ENCODE measurements around the gene UBC.
"Not testable (repeated sequence)": the region's sequence is repeated elsewhere in the genome, so short reads cannot be mapped to it uniquely, and the experiment has no call there.

The UBC gene

GRCh38 chr12:124914392-124915238 lies at the start of gene UBC:
TSS of gene UBC (minus strand) at chr12:124914650. CDS start at chr12:124913771, 879 bp downstream.
- DNase-seq, result no peak

GRCh38 chr12:124963211-124963610 lies 48.8 kb upstream of the UBC start:
- no peak for DNase-seq

- DNase-seq, result no peak
These were observed 46.6 kb upstream of the UBC start for GRCh38 chr12:124961055-124961454.

GRCh38 chr12:124956571-124956970 lies 42.1 kb upstream of the UBC start:
- DNase-seq, result no peak

- DNase-seq, result no peak
These were observed 40.3 kb upstream of the UBC start for GRCh38 chr12:124954771-124955170.

- no peak for DNase-seq
These were observed 39.4 kb upstream of the UBC start for GRCh38 chr12:124953689-124954405.

GRCh38 chr12:124952801-124953200 lies 38.4 kb upstream of the UBC start:
- DNase-seq, result no peak

- DNase-seq, result no peak
These were observed 37.8 kb upstream of the UBC start for GRCh38 chr12:124952295-124952694.

GRCh38 chr12:124949779-124950728 lies 35.6 kb upstream of the UBC start:
- no peak for DNase-seq

GRCh38 chr12:124949066-124949465 lies 34.6 kb upstream of the UBC start:
- DNase-seq, result no peak

GRCh38 chr12:124947561-124948398 lies 33.3 kb upstream of the UBC start:
- no peak for DNase-seq

- no peak for DNase-seq
These were observed 32.6 kb upstream of the UBC start for GRCh38 chr12:124947013-124947412.

GRCh38 chr12:124946447-124946793 lies 32.0 kb upstream of the UBC start:
- no peak for DNase-seq

GRCh38 chr12:124941170-124941527 lies 26.7 kb upstream of the UBC start:
- DNase-seq, result no peak

GRCh38 chr12:124940393-124941169 lies 26.1 kb upstream of the UBC start:
- DNase-seq, result no peak

- no peak for DNase-seq
These were observed 25.6 kb upstream of the UBC start for GRCh38 chr12:124940143-124940392.

- DNase-seq, result no peak
These were observed 25.1 kb upstream of the UBC start for GRCh38 chr12:124939421-124940142.

- no peak for DNase-seq
These were observed 24.6 kb upstream of the UBC start for GRCh38 chr12:124939079-124939420.

- DNase-seq, result no peak
These were observed 24.1 kb upstream of the UBC start for GRCh38 chr12:124938587-124938986.

- DNase-seq, result no peak
These were observed 23.7 kb upstream of the UBC start for GRCh38 chr12:124938108-124938507.

GRCh38 chr12:124931528-124931927 lies 17.1 kb upstream of the UBC start:
- not testable (repeated sequence) for DNase-seq
